ENCODE results near the gene PRDX2. TPM values are rescaled to one million over a fixed set of nuclear protein-coding genes. Genes with fewer than 3 reads are reported as not detected.
A peak's percentile ranks its signal among the peaks of the same experiment; 100 is the strongest.

Gene PRDX2
- total RNA-seq, 1 experiment from 2014 or later: 271 TPM

DNA sequence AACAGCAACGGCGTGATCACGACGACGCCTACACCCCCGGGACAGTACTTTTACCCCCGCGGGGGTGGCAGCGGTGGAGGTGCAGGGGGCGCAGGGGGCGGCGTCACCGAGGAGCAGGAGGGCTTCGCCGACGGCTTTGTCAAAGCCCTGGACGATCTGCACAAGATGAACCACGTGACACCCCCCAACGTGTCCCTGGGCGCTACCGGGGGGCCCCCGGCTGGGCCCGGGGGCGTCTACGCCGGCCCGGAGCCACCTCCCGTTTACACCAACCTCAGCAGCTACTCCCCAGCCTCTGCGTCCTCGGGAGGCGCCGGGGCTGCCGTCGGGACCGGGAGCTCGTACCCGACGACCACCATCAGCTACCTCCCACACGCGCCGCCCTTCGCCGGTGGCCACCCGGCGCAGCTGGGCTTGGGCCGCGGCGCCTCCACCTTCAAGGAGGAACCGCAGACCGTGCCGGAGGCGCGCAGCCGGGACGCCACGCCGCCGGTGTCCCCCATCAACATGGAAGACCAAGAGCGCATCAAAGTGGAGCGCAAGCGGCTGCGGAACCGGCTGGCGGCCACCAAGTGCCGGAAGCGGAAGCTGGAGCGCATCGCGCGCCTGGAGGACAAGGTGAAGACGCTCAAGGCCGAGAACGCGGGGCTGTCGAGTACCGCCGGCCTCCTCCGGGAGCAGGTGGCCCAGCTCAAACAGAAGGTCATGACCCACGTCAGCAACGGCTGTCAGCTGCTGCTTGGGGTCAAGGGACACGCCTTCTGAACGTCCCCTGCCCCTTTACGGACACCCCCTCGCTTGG, 9.3 kb downstream of the PRDX2 start:
- no peaks in the 10 kb centered on the region; the same call in 1 of the 2 replicates for H3K36me3 ChIP-seq (ENCODE audit: low read depth)
- H4K20me1 ChIP-seq (ENCODE audit: insufficient read depth): peaks cover 18% of the 10 kb centered on the region
- intact Hi-C loops (cut with micrococcal nuclease; ENCODE audit: unreplicated experiment): no loop called here
- POLR2A ChIA-PET (ENCODE audit: unreplicated experiment): interaction anchor here (0.7 to 3.8 kb wide), 6 partner anchors 9 to 181 kb away, joined by 4 to 59 read pairs (median 6); no protein-coding TSS in a partner anchor
- H3F3A ChIP-seq (ENCODE audit: insufficient read depth, low read depth): peaks cover 76% of the 10 kb centered on the region
- H3K79me2 ChIP-seq (ENCODE audit: low read depth): peaks cover 46% of the 10 kb centered on the region
- no peaks in the 10 kb centered on the region for H3K9me2 ChIP-seq (ENCODE audit: insufficient read depth)
- H3K9me3 ChIP-seq (ENCODE audit: insufficient read depth, low read depth): no peaks in the 10 kb centered on the region
- TSS peak; percentile 66 for BruUV-seq (replicated peaks)
- H3K27ac ChIP-seq: peak overlapping the region; percentile 78
- CTCF ChIA-PET: interaction anchor here (0.6 to 2.2 kb wide), 4 partner anchors 9 to 112 kb away, joined by 3 to 11 read pairs (median 8); no protein-coding TSS in a partner anchor
- H3K4me1 ChIP-seq (replicated peaks; ENCODE audit: insufficient read depth): peaks cover 53% of the 10 kb centered on the region
- H3K4me2 ChIP-seq: peak overlapping the region; percentile 91
- no peak for TF ChIP-seq EZH2 (IDR thresholded peaks at IDR 0.05; ENCODE audit: low read depth)
- no peak for TF ChIP-seq CTCF (conservative IDR thresholded peaks at IDR 0.05)
- no peak overlapping the region for H2AFZ ChIP-seq
- peak; percentile 49 to 52 for DNase-seq
- no peaks in the 10 kb centered on the region for H3K27me3 ChIP-seq (ENCODE audit: insufficient read depth, low read depth)
- H3K4me3 ChIP-seq: peak overlapping the region; percentile 73

- DNase-seq: peak; percentile 89 to 97
- CTCF ChIA-PET: interaction anchor here (0.6 to 2.2 kb wide), 3 partner anchors 9 to 104 kb away, joined by 3 to 11 read pairs (median 10); no protein-coding TSS in a partner anchor
- no TSS peak for BruUV-seq (replicated peaks)
- intact Hi-C loops (cut with micrococcal nuclease; ENCODE audit: unreplicated experiment): no loop called here
- Histone ChIP-seq H3K4me2 (peak within 1 kb of the TSS; percentile 91), H3K27ac (peak within 1 kb of the TSS; percentile 86), H3K27me3 (ENCODE audit: insufficient read depth, low read depth) (no peaks in the 10 kb centered on the region), H2AFZ (no peak within 1 kb of the TSS), H3K4me1 (replicated peaks; ENCODE audit: insufficient read depth) (peaks cover 60% of the 10 kb centered on the region), H3K9me2 (ENCODE audit: insufficient read depth) (no peaks in the 10 kb centered on the region), H3K36me3 (ENCODE audit: low read depth) (no peaks in the 10 kb centered on the region; the same call in 1 of the 2 replicates), H3K4me3 (peak within 1 kb of the TSS; percentile 73), H3K9me3 (ENCODE audit: insufficient read depth, low read depth) (no peaks in the 10 kb centered on the region), H3F3A (ENCODE audit: insufficient read depth, low read depth) (peaks cover 77% of the 10 kb centered on the region), H4K20me1 (ENCODE audit: insufficient read depth) (peaks cover 18% of the 10 kb centered on the region), H3K79me2 (ENCODE audit: low read depth) (peaks cover 52% of the 10 kb centered on the region)
- POLR2A ChIA-PET (ENCODE audit: unreplicated experiment): interaction anchor here (0.6 to 3.8 kb wide), 7 partner anchors 9 to 1356 kb away, joined by 3 to 59 read pairs (median 6); partner anchors contain the start of genes PRKCSH and TRIR
- TF ChIP-seq CTCF (conservative IDR thresholded peaks at IDR 0.05) (no peak; the same call in 1 of the 2 replicates), EZH2 (IDR thresholded peaks at IDR 0.05; ENCODE audit: low read depth) (no peak)
Observed at GRCh38 chr19:12791345-12792050, 10.1 kb downstream of the PRDX2 start, which contains the start of gene JUNB. JUNB (plus strand) TSS chr19:12791486; CDS start chr19:12791772, 286 bp downstream.
